HL-60 (cell line): ENCODE results near the gene COMMD7.

ENCODE experiments used
- GABPA ChIP-seq: IDR thresholded peaks from 2 replicates; pipeline ENCODE4 v1.6.1; 2012; ENCODE audit warnings: low read depth
- POLR2AphosphoS5 ChIP-seq: IDR thresholded peaks from 2 replicates; pipeline ENCODE4 v1.6.1; 2012; ENCODE audit warnings: low read depth
- SPI1 ChIP-seq: IDR thresholded peaks from 2 replicates; pipeline ENCODE4 v1.6.1; 2012; ENCODE audit warnings: low read depth, mild to moderate bottlenecking, borderline replicate concordance
- TF ChIP-seq, protein P1 (sequence below): IDR thresholded peaks from one replicate; pipeline ENCODE4 v1.5.1; 2011; ENCODE audit warnings: low read length, control low read depth, inconsistent platforms; ENCODE audit not compliant: insufficient read depth

DNA sequence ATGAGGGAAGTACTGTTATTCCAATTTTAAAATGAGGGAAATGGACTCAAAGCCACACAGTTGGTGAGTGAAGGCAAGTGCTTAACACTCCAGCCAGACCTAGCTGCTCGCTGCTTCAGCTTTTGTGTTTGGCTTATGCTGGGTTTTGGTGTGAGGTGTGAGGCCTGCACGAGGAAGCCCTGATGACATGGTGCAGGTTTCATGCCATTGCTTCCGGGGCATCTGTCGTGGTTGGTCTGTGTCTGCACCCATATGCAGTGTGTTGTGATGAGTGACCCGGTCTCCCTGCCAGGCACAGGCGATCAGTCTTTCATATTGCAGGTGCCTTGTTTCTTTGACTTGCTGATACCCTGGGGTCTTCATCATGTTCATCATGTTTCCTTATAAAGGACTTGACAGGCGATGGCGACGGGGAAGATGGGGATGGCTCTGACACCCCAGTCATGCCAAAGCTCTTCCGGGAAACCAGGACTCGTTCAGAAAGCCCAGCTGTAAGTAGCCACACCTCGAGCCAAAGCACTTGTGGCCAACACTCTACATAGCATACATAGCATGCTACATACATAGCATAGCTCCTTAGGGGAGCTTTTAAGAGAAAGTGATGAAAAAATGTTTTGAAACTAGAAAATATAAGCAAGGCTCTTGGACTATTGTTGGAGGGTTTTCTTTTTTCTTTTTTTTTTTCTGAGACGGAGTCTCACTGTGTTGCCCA lies 41.3 kb upstream of the COMMD7 start:
- TF ChIP-seq, protein P1, sequence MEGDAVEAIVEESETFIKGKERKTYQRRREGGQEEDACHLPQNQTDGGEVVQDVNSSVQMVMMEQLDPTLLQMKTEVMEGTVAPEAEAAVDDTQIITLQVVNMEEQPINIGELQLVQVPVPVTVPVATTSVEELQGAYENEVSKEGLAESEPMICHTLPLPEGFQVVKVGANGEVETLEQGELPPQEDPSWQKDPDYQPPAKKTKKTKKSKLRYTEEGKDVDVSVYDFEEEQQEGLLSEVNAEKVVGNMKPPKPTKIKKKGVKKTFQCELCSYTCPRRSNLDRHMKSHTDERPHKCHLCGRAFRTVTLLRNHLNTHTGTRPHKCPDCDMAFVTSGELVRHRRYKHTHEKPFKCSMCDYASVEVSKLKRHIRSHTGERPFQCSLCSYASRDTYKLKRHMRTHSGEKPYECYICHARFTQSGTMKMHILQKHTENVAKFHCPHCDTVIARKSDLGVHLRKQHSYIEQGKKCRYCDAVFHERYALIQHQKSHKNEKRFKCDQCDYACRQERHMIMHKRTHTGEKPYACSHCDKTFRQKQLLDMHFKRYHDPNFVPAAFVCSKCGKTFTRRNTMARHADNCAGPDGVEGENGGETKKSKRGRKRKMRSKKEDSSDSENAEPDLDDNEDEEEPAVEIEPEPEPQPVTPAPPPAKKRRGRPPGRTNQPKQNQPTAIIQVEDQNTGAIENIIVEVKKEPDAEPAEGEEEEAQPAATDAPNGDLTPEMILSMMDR: no peak
- TF ChIP-seq GABPA: no peak
- no peak for TF ChIP-seq POLR2AphosphoS5
- no peak for TF ChIP-seq SPI1
